Karpas-422 (cell line): ENCODE data around the gene WFDC11. TPM values are rescaled to one million over a fixed set of nuclear protein-coding genes. Genes with fewer than 3 reads are reported as not detected.

Experiments
- DNase-seq: peaks from one replicate; pipeline ENCODE4 v3.0.0-alpha.2; 2015
- H2AFZ ChIP-seq: fragments of 200-600 bp; sonication (generic); 2 replicates; pipeline ENCODE4 v1.6.1; 2014; ENCODE audit warnings: antibody characterized with exemption, low read length, mixed read lengths
- H3K27ac ChIP-seq: fragments of 200-600 bp; sonication (generic); 2 replicates; pipeline ENCODE4 v1.5.1; 2014; ENCODE audit warnings: mild to moderate bottlenecking, low read length, moderate library complexity
- H3K27me3 ChIP-seq: fragments of 200-600 bp; sonication (generic); 2 replicates; pipeline ENCODE4 v1.6.1; 2014; ENCODE audit warnings: low read length, mixed read lengths
- H3K36me3 ChIP-seq: fragments of 200-600 bp; sonication (generic); 2 replicates; pipeline ENCODE4 v1.6.1; 2014; ENCODE audit warnings: low read length, mixed read lengths; ENCODE audit not compliant: insufficient read depth
- H3K4me1 ChIP-seq: fragments of 200-600 bp; sonication (generic); 2 replicates; pipeline ENCODE4 v1.6.1; 2014; ENCODE audit warnings: mild to moderate bottlenecking, low read length, mixed read lengths
- H3K4me2 ChIP-seq: fragments of 200-600 bp; sonication (generic); 2 replicates; pipeline ENCODE4 v1.6.1; 2014; ENCODE audit warnings: low read length, low read depth, mild to moderate bottlenecking; ENCODE audit not compliant: poor library complexity, severe bottlenecking
- H3K4me3 ChIP-seq: fragments of 200-600 bp; sonication (generic); 2 replicates; pipeline ENCODE4 v1.5.1; 2014; ENCODE audit warnings: mild to moderate bottlenecking, antibody characterized with exemption, low read length, mixed read lengths
- H3K79me2 ChIP-seq: fragments of 200-600 bp; sonication (generic); 2 replicates; pipeline ENCODE4 v1.6.1; 2014; ENCODE audit warnings: mild to moderate bottlenecking, low read length, mixed read lengths
- H3K9ac ChIP-seq: fragments of 200-600 bp; sonication (generic); 2 replicates; pipeline ENCODE4 v1.6.0; 2014; ENCODE audit warnings: low read length
- H3K9me2 ChIP-seq: fragments of 200-600 bp; sonication (generic), shearing (Covaris generic); replicated peaks from 2 replicates; pipeline ENCODE4 v1.6.0; 2014; ENCODE audit warnings: mild to moderate bottlenecking, low read length, moderate library complexity; ENCODE audit not compliant: insufficient read depth
- H3K9me3 ChIP-seq: fragments of 300-700, 200-600 bp; sonication (generic); 2 replicates; pipeline ENCODE4 v1.6.1; 2014; ENCODE audit warnings: low read length, mixed read lengths
- H4K20me1 ChIP-seq: fragments of 200-600 bp; sonication (generic); 2 replicates; pipeline ENCODE4 v1.6.1; 2014; ENCODE audit warnings: mild to moderate bottlenecking, antibody characterized with exemption, low read length, low read depth; ENCODE audit not compliant: insufficient read depth
- small RNA-seq: library from RNA; depleted of rRNA; stranded (forward); fragments of <200 nt; gene quantifications from one replicate; pipeline ENCODE3, GENCODE V24; 2014
- total RNA-seq: library from RNA; depleted of rRNA; stranded (reverse); fragments of >200 nt; shearing (Covaris generic); gene quantifications from 2 replicates; pipeline ENCODE4 v1.2.3, GENCODE V29; 2014; ENCODE audit warnings: low replicate concordance; rRNA removed

Gene WFDC11
- total RNA-seq, 1 experiment from 2014 or later = not detected

GRCh38 chr20:45612314-45612713 lies 57.7 kb downstream of the WFDC11 start:
- H3K9me3 ChIP-seq = no peaks in the 10 kb centered on the region
- H4K20me1 ChIP-seq = no peaks in the 10 kb centered on the region
- H3K9ac ChIP-seq = no peak overlapping the region
- H3K36me3 ChIP-seq = no peaks in the 10 kb centered on the region
- H3K4me3 ChIP-seq = no peak overlapping the region
- no peaks in the 10 kb centered on the region for H3K4me1 ChIP-seq
- no peak for DNase-seq
- no peaks in the 10 kb centered on the region for H3K79me2 ChIP-seq
- H2AFZ ChIP-seq = no peak overlapping the region
- no peaks in the 10 kb centered on the region for H3K27me3 ChIP-seq
- H3K27ac ChIP-seq = no peak overlapping the region
- no peaks in the 10 kb centered on the region for H3K9me2 ChIP-seq
- H3K4me2 ChIP-seq = no peak overlapping the region

- Histone ChIP-seq H4K20me1 (no peaks in the 10 kb centered on the region), H3K9me3 (no peaks in the 10 kb centered on the region), H2AFZ (no peak overlapping the region), H3K9me2 (no peaks in the 10 kb centered on the region), H3K79me2 (no peaks in the 10 kb centered on the region), H3K9ac (no peak overlapping the region), H3K36me3 (no peaks in the 10 kb centered on the region), H3K4me2 (no peak overlapping the region), H3K4me3 (no peak overlapping the region), H3K4me1 (no peaks in the 10 kb centered on the region), H3K27ac (no peak overlapping the region), H3K27me3 (no peaks in the 10 kb centered on the region)
- DNase-seq = no peak
Measured at GRCh38 chr20:45611054-45611453, 59.0 kb downstream of the WFDC11 start.

GRCh38 chr20:45607810-45608209 lies 62.2 kb downstream of the WFDC11 start:
- H3K27ac ChIP-seq = no peak overlapping the region
- H3K4me2 ChIP-seq = no peak overlapping the region
- no peaks in the 10 kb centered on the region for H4K20me1 ChIP-seq
- no peak for DNase-seq
- no peaks in the 10 kb centered on the region for H3K4me1 ChIP-seq
- H3K9me2 ChIP-seq = no peaks in the 10 kb centered on the region
- no peaks in the 10 kb centered on the region for H3K27me3 ChIP-seq
- no peaks in the 10 kb centered on the region for H3K79me2 ChIP-seq
- H2AFZ ChIP-seq = no peak overlapping the region
- no peaks in the 10 kb centered on the region for H3K36me3 ChIP-seq
- H3K9me3 ChIP-seq = no peaks in the 10 kb centered on the region
- no peak overlapping the region for H3K4me3 ChIP-seq
- H3K9ac ChIP-seq = no peak overlapping the region

Small RNA genes within 50 kb of the gene (small RNA-seq; reads per million reads assigned to genes)
- gene MIR3617 = not detected

Other genes with a start within 250 kb of the WFDC11 start
- not detected in 2 replicates for gene WFDC2, start 200.5 kb downstream of the WFDC11 start, total RNA-seq
- gene SPINT3, start 154.6 kb downstream of the WFDC11 start, total RNA-seq = not detected in 2 replicates
- gene WFDC6, start 130.8 kb downstream of the WFDC11 start, total RNA-seq = not detected in 2 replicates
- gene EPPIN, start 122.8 kb downstream of the WFDC11 start, total RNA-seq = not detected in 2 replicates
- gene WFDC8, start 91.0 kb downstream of the WFDC11 start, total RNA-seq = not detected in 2 replicates
- not detected in 2 replicates for gene WFDC10A, start 40.5 kb downstream of the WFDC11 start, total RNA-seq
- not detected in 2 replicates for gene WFDC9, start 39.0 kb downstream of the WFDC11 start, total RNA-seq
- gene WFDC13, start 31.8 kb upstream of the WFDC11 start, total RNA-seq = not detected in 2 replicates
- not detected in 2 replicates for gene WFDC10B, start 34.8 kb upstream of the WFDC11 start, total RNA-seq
- not detected in 2 replicates for gene SPINT4, start 52.1 kb upstream of the WFDC11 start, total RNA-seq
- gene WFDC3, start 121.6 kb upstream of the WFDC11 start, total RNA-seq = not detected in 2 replicates
- 14.2 and 36.0 TPM in 2 replicates for gene DNTTIP1, start 121.7 kb upstream of the WFDC11 start, total RNA-seq
- gene UBE2C, start 142.4 kb upstream of the WFDC11 start, total RNA-seq = 124 and 141 TPM in 2 replicates
- not detected in 2 replicates for gene TNNC2, start 157.1 kb upstream of the WFDC11 start, total RNA-seq
- gene SNX21, start 163.6 kb upstream of the WFDC11 start, total RNA-seq = not detected in 2 replicates
- 93.7 and 96.4 TPM in 2 replicates for gene ACOT8, start 187.2 kb upstream of the WFDC11 start, total RNA-seq
- 8.9 and 9.9 TPM in 2 replicates for gene ZSWIM3, start 187.4 kb upstream of the WFDC11 start, total RNA-seq
- gene ZSWIM1, start 211.0 kb upstream of the WFDC11 start, total RNA-seq = 10.8 and 19.0 TPM in 2 replicates
- gene SPATA25, start 217.4 kb upstream of the WFDC11 start, total RNA-seq = 4.7 TPM in 1 of 2 replicates, not detected in the other
- gene NEURL2, start 221.0 kb upstream of the WFDC11 start, total RNA-seq = 3.1 and 4.3 TPM in 2 replicates
- 39.5 and 52.9 TPM in 2 replicates for gene CTSA, start 221.1 kb upstream of the WFDC11 start, total RNA-seq
- 19.8 and 29.0 TPM in 2 replicates for gene PLTP, start 241.9 kb upstream of the WFDC11 start, total RNA-seq